ENCODE data around the gene PIGC.

DNA sequence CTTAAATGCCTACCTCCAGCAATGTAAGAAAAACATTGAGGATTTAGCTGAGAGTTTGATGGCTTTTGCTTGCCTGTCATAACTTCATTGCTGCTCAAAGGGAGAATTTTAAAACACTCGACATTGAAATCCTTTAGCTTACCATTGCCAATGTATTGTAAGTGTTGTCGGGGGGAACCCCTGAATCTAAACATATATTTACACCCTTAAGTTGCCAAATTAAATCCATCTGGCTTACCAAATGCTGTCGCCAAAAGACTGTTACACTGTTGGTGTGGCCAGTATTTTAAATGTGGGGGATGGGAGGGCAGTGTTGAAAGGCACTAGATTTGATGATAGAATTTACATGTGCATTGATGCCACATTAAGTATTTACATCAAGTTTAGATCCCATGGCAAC is 48.3 kb downstream of the PIGC start:
- TF ChIP-seq POLR2A (IDR thresholded peaks at IDR 0.05), result no peak
- no peak for TF ChIP-seq CTCF (IDR thresholded peaks at IDR 0.05)
- no peak for TF ChIP-seq EP300 (IDR thresholded peaks at IDR 0.05)
- no peak for TF ChIP-seq POLR2AphosphoS5 (IDR thresholded peaks at IDR 0.05)

Data from stomach (tissue), 4 donors.